K562 (cell line): Measurements from ENCODE around the gene ALDOC. TPM values are rescaled to one million over a fixed set of nuclear protein-coding genes. Genes with fewer than 3 reads are reported as not detected.

ENCODE experiments used
- COPS2 ChIP-seq: fragments of 450-650 bp; conservative IDR thresholded peaks from 2 replicates; pipeline ENCODE4 v1.6.1; 2016; ENCODE audit warnings: mild to moderate bottlenecking, moderate library complexity
- CUX1 ChIP-seq: fragments of 200-800 bp; sonication (Bioruptor generic); IDR thresholded peaks from 2 replicates; pipeline ENCODE4 v1.6.1; 2016; ENCODE audit warnings: missing genetic modification characterization, missing compliant biosample characterization
- ETS2 ChIP-seq: IDR thresholded peaks from 2 replicates; pipeline ENCODE4 v1.6.1; 2016; ENCODE audit warnings: borderline replicate concordance, missing genetic modification characterization, mild to moderate bottlenecking, moderate library complexity, missing compliant biosample characterization; ENCODE audit not compliant: poor library complexity, severe bottlenecking
- GATAD2B ChIP-seq: fragments of 450-650 bp; IDR thresholded peaks from 2 replicates; pipeline ENCODE4 v1.6.1; 2017; ENCODE audit warnings: mild to moderate bottlenecking, borderline replicate concordance
- GTF2B ChIP-seq: IDR thresholded peaks from 2 replicates; pipeline ENCODE4 v1.6.1; 2011; ENCODE audit not compliant: insufficient read length; ENCODE audit errors: extremely low read depth
- HDAC6 ChIP-seq: IDR thresholded peaks from 2 replicates; pipeline ENCODE4 v1.6.1; 2012; ENCODE audit warnings: low read depth, mild to moderate bottlenecking, control low read depth, inconsistent platforms, low read length, moderate library complexity
- HNRNPK ChIP-seq: fragments of 200-400 bp; formaldehyde crosslinking; IDR thresholded peaks from one replicate; pipeline ENCODE4 v1.6.1; 2018; ENCODE audit warnings: mild to moderate bottlenecking, low read depth, low read length; ENCODE audit not compliant: poor library complexity, severe bottlenecking
- MBD1 ChIP-seq: fragments of 250-450 bp; sonication (Bioruptor Pico); IDR thresholded peaks from 2 replicates; pipeline ENCODE4 v1.8.0; 2022; ENCODE audit warnings: inconsistent platforms
- MED1 ChIP-seq: sonication (generic); formaldehyde crosslinking; IDR thresholded peaks from 2 replicates; pipeline ENCODE4 v1.8.1; 2023; ENCODE audit warnings: missing genetic modification reagents, borderline replicate concordance
- MYBL2 ChIP-seq, 2 experiments: fragments of 450-650 bp in 1 of 2; sonication (generic) in 1 of 2; formaldehyde crosslinking in 1 of 2; IDR thresholded peaks; 2 replicates each; pipeline versions ENCODE4 v1.6.1 to v1.8.1; 2017 to 2022; ENCODE audit warnings: borderline replicate concordance in 1 of 2, inconsistent platforms in 1 of 2, low read depth in 1 of 2, mild to moderate bottlenecking in 1 of 2, missing genetic modification reagents in 1 of 2, moderate library complexity in 1 of 2
- PHF20 ChIP-seq: fragments of 450-650 bp; IDR thresholded peaks from 2 replicates; pipeline ENCODE4 v1.6.1; 2018; ENCODE audit not compliant: partially characterized antibody
- POLR2B ChIP-seq: fragments of 450-650 bp; IDR thresholded peaks from 2 replicates; pipeline ENCODE4 v1.6.1; 2018; ENCODE audit warnings: low read depth; ENCODE audit not compliant: partially characterized antibody
- SRSF9 ChIP-seq: fragments of 200-400 bp; formaldehyde crosslinking; IDR thresholded peaks from 2 replicates; pipeline ENCODE4 v1.6.1; 2017; ENCODE audit warnings: low read depth, low read length, borderline replicate concordance
- ZKSCAN3 ChIP-seq: fragments of 250-450 bp; sonication (Bioruptor Pico); IDR thresholded peaks from 2 replicates; pipeline ENCODE4 v1.4.0; 2020
- ZNF232 ChIP-seq: sonication (generic); formaldehyde crosslinking; IDR thresholded peaks from 2 replicates; pipeline ENCODE4 v1.8.0; 2022; ENCODE audit warnings: mild to moderate bottlenecking, missing genetic modification reagents
- ZNF277 ChIP-seq: fragments of 250-450 bp; sonication (Bioruptor Pico); IDR thresholded peaks from 2 replicates; pipeline ENCODE4 v1.8.0; 2022; ENCODE audit warnings: inconsistent platforms, mild to moderate bottlenecking, moderate library complexity, borderline replicate concordance
- ZNF3 ChIP-seq: fragments of 250-450 bp; sonication (Bioruptor Pico); IDR thresholded peaks from 2 replicates; pipeline ENCODE4 v1.5.0; 2021; ENCODE audit warnings: mild to moderate bottlenecking, moderate library complexity
- polyA plus RNA-seq, 8 experiments: library from polyadenylated mRNA; depleted of rRNA in 4 of 8; stranded (reverse) in 5 of 8; unstranded in 3 of 8; fragments of >200 nt; fragmentation: Nextera tagmentation in 2 of 8; fragmentation: Illumina TruSeq in 1 of 8; extraction: Ambion mirVana in 2 of 8; extraction: Trizol in 1 of 8; gene quantifications; 2 replicates each; pipeline versions ENCODE4 v1.2.1 to v1.2.3, GENCODE V29; 2011 to 2014; ENCODE audit warnings: inconsistent platforms in 1 of 8, missing spikeins in 1 of 8
- total RNA-seq, 7 experiments: library from RNA; depleted of rRNA in 6 of 7; stranded (reverse); fragments of >200 nt in 6 of 7; fragmentation: Illumina TruSeq in 2 of 7; extraction: Trizol in 2 of 7; gene quantifications; 2 replicates each; pipeline versions ENCODE4 v1.2.1 to v1.2.3, GENCODE V29; 2011 to 2021; ENCODE audit warnings: low replicate concordance in 1 of 7

Gene ALDOC
- total and polyA plus RNA-seq, 9 of the 15 experiments (the other 6 are each of a cell fraction or from before 2014, with no cell fraction given) = 43.2 to 263 (median 99.2) TPM

GRCh38 chr17:28576758-28577465, at the start of gene ALDOC (continued):
- TF ChIP-seq ZNF277 (CRISPR knock-in tag) = no peak
- TF ChIP-seq GTF2B = peak; percentile 29
- TF ChIP-seq MYBL2 (IDR thresholded peaks at IDR 0.05; ENCODE audit: low read depth) = no peak
- no peak for TF ChIP-seq MYBL2 (CRISPR knock-in tag; IDR thresholded peaks at IDR 0.05; ENCODE audit: borderline replicate concordance)
- TF ChIP-seq ETS2 = no peak
- TF ChIP-seq CUX1 (CRISPR knock-in tag) = no peak
- no peak for TF ChIP-seq SRSF9
- peak; percentile 94 for TF ChIP-seq POLR2B
- TF ChIP-seq MBD1 (CRISPR knock-in tag) = no peak
- TF ChIP-seq COPS2 = no peak
- TF ChIP-seq HNRNPK = no peak
- no peak for TF ChIP-seq ZKSCAN3 (CRISPR knock-in tag)
- TF ChIP-seq ZNF232 (CRISPR knock-in tag) = no peak
- TF ChIP-seq ZNF3 (CRISPR knock-in tag) = no peak
- TF ChIP-seq GATAD2B = no peak
- no peak for TF ChIP-seq HDAC6
- no peak for TF ChIP-seq MED1 (CRISPR knock-in tag)
- no peak for TF ChIP-seq PHF20
